CD4-positive, alpha-beta T cell treated with Interferon gamma for 1 hour (primary cell): ENCODE measurements around the gene ASGR2.
"Not testable (repeated sequence)": the region's sequence is repeated elsewhere in the genome, so short reads cannot be mapped to it uniquely, and the experiment has no call there.

ENCODE experiments used
- DNase-seq: peaks from one replicate; pipeline ENCODE4 v3.0.0-alpha.2; 2020

ASGR2 gene, protein sequence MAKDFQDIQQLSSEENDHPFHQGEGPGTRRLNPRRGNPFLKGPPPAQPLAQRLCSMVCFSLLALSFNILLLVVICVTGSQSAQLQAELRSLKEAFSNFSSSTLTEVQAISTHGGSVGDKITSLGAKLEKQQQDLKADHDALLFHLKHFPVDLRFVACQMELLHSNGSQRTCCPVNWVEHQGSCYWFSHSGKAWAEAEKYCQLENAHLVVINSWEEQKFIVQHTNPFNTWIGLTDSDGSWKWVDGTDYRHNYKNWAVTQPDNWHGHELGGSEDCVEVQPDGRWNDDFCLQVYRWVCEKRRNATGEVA

DNA sequence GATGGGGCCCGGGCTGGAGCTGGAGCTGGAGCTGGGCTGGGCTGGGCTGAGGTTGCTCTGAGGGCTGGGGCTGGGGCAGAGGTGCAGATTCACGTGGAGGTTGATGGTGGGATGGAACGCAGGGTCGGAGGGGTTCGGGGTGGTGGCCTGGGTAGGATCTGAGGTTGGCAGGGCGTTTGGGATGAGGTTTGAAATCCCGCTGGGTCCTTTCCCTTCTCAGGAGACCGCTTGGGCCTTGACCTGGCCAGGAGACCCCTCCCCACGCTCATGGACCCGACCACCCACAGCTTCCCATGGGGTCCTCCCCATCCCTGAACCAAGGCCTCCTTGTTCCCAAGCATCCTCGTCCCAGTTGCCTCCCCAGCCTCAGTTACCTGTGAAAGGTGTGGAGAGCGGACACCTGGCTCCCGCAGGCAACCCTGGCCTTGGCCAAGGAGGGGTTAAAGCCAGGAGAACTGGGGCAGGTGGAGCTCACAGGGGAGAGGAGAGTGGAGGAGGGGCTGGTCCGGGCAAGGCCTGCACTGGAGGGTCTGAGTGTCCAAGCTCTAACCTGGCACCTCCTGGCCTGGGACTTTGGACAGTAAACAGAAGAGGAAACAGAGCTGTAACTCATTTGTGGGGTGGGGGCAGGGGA, at the start of gene ASGR2:
Gene ASGR2, minus strand, starts transcription at position 582 of the 634 bp plus-strand sequence. CDS start 582 bp downstream, outside the sequence.
- DNase-seq, result no peak

DNA sequence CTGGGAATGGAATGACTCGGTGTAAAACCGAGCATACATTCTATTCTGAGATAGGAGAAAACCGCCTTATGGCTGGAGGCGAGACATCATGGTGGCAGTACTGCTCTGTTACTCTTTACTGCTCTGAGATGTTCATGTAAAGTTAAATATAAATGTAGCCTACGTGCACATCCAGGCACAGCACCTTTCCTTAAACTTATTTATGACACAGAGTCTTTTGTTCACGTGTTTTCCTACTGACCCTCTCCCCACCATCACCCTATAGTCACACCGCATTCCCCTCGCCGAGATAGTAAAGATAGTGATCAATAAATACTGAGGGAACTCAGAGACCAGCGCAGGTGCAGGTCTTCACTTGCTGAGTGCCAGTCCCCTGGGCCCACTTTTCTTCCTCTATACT, 44.9 kb upstream of the ASGR2 start:
- not testable (repeated sequence) for DNase-seq

DNA sequence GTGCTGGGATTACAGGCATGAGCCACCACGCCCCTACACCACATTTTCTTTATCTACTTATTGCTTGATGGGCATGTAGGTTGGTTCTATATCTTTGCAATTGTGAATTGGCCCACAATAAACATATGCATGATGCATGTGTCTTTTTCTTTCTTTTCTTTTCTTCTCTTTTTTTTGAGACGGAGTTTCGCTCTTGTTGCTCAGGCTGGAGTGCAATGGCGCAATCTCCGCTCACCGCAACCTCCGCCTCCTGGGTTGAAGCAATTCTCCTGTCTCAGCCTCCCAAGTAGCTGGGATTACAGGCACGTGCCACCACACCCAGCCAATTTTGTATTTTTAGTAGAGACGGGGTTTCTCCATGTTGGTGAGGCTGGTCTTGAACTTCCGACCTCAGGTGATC, 43.8 kb upstream of the ASGR2 start:
- DNase-seq, result not testable (repeated sequence)

DNA sequence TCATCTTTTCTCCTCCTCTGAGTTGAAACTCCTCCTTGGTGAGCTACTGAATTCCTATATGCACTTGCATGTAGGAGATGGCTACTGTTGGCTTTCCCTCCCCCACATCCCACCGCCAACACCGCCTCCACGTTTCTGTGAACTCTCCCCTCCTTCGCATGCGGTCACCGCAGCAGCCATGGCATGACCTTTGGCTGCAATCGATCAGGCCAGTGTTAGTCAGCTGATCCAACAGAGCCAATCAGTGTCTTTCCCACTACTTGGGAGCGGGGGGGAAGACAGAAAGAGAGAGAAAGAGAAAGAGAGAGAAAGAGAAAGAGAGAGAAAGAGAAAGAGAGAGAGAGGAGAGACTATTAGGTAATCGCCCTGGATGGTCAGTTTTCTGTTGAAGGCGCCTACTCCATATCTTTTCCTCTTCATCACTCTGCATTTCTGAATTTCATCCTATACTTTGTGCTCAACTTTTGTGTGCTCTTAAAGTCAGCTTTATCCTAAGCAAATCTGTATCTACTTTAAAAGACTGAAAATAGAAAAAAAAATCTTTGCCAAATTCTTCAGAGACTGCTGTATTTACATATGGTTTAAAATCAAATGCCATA, 41.8 kb upstream of the ASGR2 start:
- DNase-seq, result no peak

DNA sequence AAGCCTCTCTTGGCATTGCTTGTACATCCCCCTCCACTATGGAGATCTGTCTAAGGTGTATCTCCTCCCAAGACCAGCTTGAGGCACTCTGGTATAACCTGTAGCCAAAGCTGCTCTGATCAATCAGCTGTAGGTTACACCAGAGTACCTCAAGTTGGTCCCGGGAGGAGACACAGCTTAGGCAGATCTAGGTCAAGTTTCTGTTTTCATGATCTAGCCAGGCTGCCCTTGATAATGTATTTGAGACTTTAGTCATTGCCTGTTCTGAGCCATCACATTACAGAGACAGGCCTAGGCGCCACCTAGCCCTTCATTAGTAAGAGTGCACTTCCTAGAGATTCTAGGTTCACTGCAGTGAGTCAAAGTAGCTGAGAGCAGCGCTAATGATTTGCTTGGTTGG, 33.1 kb upstream of the ASGR2 start:
- DNase-seq, result no peak

DNA sequence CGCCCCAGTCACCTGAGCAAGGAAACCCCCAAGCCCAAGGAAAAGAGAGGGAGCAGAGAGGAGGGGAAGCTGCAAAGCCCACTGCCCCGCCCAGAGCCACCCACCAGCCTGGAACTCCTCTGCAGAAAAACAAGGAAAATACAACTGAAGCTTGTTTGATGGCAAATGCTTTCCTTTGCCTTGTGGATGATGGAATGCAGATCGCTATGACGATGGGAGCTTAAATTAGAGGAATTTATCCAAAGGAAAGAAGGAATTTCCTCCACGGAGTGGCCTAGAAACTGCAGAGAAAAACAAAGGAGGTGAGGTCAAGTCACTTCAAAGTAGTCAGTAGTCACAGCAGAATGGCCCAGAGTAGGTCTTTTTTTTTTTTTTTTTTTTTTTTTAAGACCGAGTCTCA, 31.5 kb upstream of the ASGR2 start:
- no peak for DNase-seq

DNA sequence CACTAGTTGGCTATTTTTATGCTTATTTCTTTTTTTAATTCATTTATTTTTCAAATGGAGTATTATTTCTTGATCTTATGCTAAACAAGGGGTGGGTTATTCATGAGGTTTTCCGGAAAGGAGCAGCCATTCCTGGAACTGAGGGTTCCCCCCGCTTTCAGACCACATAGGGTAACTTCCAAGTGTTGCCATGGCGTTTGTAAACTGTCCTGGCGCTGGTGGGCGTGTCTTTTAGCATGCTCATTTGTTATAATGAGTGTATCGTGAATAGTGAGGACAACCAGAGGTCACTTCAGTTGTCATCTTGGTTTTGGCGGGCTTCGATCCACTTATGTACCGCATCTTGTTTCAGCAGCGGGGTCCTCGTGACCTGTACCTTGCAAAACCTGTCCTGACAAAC, 29.6 kb upstream of the ASGR2 start:
- DNase-seq, result no peak

DNA sequence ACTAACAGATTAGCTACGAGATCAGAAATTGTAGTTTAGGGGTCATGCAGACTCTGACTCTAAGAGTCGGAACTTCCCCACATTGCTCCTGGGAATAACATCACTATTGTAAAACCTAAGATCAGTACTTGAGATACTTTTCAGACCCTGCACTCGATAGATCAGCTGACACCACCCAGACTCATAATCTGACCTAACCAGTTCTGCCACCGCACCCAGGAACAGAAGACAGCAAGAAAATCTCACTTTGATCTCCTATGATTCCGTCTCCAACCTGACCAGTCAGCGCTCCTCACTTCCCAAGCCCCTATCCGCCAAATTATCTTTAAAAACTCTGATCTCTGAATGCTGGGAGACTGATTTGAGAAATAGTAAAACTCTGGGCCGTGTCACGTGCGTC, 27.2 kb upstream of the ASGR2 start:
- no peak for DNase-seq

DNA sequence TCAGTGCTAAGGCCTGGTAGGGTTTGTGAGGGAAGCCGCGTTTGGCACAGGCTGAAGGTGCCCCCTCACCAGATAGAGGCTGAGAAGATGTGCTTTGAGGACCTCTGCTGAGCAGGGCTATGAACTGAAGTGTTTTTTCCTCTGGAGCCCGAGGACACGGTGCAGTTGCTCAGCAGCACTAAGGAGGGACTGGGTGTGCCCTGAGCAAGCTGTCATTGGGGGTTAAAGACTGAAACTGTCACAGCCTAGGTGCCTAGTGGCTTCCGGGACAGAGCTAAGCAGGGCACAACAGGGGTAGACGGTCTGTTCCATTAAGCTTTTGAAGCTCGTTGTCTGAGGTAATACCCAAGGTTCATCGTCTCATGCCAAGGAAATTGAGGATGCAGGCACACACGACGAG, 24.8 kb upstream of the ASGR2 start:
- no peak for DNase-seq

DNA sequence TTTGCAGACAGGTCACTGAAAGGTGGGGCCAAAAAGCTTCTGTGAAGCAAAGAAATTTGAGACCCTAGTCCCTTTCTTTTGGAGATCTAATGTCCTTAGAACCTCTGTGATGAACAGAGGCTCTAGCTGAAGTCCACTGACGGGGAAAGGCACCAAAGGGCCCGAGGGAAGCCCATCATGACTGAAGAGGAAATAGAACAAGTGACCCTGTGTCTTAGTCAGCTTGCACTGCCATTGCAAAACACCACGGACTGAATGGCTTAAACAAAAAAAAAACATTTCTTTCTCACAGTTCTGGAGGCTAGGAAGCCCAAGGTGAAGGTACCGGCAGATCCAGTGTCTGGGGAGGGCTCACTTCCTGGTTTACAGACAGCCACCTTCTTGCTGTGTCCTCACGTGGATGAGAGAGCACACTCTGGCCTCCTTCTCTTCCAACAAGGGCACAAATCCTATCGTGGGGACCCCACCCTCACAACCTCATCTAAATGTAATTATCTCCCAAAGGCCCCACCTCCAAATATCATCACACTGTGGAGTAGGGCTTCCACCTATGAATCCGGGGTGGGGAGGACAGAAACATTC, 24.3 kb upstream of the ASGR2 start:
- no peak for DNase-seq

DNA sequence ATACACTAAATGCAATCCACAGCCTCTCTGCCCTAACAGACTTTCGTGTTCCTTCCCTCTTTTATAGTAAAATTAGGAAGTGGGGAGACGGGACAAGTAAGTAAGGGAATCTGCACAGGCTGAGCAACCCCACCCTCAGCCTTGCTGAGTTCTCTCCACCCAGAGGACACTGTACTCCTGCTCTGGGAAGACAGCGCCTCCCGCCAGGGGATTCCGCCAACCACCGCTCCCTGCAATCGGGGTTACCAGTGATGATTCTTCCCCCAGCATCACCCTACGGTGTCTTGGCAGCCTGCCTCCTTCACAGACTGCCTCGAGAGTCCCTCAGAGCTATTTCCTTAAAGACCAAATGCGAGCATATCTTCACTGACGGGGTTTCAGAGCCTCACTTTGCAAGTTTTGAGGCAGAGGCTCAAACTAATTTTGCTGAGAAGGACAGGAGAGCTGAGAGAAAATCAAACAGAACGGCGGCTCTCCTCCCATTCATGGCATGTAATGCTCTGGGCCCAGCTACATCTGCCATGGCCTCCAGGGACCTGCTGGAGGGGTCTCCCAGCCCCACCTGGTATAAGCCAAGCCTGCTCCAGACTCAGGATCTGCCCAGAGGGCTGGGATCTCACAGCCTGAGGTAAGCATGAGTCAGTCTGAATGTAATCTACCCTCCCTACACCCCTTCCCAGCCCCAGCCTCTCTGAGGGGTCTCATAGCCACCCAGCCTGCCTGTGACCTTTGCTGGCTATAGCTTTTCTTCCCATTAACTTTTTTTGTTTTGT, 22.7 kb upstream of the ASGR2 start:
- peak; percentile 13 for DNase-seq

DNA sequence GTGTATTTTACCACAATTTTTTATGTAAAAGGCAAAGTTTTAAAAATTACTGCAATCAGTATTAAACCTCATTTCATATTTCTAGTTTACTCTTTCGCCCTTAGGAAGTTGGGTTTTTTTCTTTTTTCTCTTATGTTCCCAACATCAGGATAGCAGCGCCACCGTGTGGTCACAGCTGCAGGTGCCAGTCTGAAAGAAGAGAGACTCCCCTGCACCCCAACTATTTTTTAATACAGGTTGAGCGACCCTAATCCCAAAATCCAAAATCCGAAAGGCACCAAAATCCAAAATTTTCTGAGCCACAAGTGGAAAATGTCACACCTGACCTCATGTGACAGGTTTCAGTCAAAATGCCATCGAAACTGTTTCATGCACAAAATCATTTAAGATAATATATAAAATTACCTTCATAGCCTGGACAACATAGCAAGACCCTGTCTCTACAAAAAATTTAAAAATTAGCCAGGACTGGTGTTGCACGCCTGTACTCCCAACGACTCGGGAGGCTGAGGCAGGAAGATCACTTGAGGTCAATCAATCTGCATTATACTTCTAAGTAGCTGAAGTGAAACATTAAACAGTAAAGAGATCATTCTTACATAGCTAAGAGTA, 21.8 kb upstream of the ASGR2 start:
- DNase-seq, result peak; percentile 71

DNA sequence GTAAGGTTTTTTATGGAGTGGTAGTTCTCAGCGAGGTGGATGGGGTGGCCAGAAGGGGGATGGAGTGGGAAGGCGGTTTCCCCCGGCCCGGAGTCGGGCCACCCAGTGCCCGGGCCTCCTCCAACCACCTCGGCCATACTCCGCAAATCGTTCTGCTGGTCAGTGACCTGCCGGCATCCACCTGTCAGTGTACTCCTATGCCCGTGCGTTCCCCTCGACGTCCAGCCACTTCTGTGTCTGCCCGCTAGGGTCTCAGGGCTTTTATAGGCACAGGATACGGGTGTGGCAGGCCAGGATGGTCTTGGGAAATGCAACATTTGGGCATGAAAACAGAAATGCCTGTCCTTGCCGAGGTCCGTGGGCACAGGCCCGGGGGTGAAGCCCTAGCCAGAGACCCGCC, 19.3 kb upstream of the ASGR2 start:
- no peak for DNase-seq

DNA sequence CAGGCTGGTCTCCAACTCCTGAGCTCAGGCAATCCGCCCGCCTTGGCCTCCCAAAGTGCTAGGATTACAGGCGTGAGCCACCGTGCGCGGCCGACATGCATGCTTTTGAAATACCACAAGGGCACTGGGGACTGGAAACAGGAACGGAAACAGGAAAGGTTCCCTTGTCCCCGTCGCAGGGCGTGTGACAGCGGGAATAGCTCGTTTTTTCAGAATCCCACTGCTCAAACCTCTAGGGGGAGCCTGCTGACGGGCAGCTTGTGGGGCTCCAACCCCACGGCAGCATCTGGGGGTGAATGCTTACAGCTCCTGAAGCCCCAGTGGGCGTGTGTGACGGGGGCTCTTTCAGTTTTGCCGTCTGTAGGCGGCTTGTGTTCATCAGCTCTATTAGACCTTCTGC, 18.8 kb upstream of the ASGR2 start:
- peak; percentile 69 for DNase-seq

DNA sequence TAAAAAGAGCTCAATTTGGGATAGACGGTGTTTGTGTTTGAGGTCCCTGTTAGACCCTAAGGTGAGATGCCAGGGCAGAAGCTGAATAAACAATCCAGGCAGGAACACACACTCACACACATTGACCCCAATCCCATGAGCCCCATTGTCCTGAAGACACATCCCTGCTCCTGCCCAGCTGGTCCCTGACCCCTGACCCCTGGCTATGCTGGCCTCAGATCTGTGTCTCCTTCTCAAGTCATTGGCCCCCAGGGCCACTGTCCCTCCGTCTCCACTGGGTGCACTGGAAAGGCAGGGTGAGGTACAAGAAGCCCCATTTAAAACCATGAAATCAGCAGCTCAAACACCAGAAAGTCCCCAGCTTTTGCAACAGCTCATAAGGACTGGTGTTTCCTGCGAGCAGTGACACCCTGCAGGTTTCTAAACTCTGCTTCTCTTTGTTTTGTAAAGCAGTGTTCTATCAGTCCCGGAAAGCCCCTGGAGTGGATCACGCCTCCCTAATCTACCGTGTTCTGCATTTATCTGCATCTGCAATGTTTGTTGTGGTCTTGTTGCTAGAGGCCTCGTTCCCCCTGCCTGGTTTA, 18.0 kb upstream of the ASGR2 start:
- peak; percentile 88 for DNase-seq

DNA sequence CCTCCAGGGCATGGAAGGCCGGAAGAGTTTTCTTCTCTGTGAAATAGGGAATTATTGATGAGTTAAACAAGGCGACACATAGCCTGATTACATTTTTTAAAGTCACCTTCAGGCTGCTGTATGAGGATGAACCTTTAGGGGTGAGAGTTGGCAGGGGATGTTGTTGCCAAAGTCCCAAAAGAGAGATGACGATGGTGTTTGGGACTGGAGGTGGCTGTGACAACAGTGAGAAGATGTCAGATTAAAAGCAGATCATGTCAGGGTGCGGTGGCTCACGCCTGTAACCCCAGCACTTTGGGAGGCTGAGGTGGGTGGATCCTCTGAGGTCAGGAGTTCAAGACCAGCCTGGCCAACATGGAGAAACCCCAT, 16.8 kb upstream of the ASGR2 start:
- no peak for DNase-seq

DNA sequence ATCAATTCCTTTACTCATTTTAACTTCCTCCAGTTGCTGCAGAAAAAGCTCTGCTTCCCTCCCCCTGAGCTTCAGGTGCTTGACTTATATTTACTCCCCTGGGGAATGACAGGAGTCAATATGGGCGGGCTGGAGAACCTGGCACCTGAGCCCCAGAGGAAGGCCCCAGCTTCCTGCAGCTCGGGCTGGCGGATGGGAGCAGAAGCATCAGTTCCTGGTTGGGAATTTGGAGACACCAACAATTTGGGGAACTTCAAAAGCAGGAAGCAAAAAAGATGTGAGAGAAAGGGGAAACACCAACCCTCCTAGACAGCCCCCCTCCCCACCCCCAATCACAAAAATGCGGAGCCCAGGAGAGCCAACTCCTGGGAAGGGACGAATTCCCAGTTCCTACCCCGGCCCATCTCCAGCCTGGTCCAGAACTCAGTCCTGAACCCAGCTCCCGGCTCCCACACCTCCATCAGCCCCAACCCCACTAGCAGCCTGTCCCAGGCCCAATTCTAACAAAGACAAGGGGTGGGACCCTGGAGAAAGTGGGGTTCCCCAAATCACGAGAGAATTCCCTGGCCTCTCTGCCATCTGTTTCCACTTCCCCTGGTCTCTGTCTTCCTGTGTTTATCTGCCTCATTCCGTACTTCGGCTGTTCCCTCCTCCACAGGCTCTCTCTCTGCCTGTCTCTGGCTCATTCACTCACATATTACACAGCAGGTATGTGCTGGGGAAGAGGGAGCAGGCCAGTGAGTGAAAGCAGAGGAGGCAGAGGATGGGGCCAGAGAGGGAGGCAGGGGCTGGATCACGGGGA, 16.2 kb upstream of the ASGR2 start:
- DNase-seq, result peak; percentile 33

DNA sequence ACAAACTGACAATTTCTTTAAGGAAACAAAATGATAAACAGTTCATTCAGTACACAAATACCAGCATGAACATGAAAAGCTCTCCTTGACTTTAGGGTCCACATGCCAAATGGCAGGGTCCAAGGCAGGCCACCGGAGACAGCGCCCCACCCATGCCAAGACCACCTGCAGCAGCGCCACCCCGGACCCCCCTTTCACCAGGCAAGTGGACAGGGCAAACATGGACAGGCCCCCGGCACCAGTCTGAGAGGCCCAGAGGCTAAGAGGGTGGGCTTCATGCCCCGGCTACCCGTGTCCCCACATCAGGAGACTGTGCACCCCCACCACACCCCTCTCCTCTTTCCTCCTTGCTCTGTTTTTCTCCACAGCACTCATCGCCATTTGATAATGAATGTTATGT, 14.7 kb upstream of the ASGR2 start:
- no peak for DNase-seq

DNA sequence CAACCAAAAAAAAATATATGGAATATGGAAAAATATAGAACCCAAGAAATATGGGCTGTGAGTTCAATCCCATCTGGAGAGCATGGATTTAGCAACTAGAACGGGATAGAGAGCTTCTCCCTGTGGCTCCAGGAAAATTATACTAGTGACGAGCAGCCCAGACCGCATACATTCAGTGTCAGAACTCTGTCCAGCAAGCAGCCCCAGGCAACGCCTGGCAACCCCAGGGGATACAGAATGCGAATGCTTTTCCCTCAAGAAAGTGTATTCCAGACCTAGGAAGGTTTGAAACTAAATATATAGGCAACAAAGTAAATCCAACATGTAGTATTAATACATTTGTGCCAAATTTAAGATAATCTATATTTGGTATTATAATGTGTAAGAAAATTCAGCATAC, 13.5 kb upstream of the ASGR2 start:
- DNase-seq, result no peak

DNA sequence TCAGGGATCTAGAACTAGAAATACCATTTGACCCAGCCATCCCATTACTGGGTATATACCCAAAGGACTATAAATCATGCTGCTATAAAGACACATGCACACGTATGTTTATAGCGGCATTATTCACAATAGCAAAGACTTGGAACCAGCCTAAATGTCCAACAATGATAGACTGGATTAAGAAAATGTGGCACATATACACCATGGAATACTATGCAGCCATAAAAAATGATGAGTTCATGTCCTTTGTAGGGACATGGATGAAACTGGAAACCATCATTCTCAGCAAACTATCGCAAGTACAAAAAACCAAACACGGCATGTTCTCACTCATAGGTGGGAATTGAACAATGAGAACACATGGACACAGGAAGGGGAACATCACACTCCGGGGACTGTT, 12.9 kb upstream of the ASGR2 start:
- DNase-seq, result not testable (repeated sequence)

DNA sequence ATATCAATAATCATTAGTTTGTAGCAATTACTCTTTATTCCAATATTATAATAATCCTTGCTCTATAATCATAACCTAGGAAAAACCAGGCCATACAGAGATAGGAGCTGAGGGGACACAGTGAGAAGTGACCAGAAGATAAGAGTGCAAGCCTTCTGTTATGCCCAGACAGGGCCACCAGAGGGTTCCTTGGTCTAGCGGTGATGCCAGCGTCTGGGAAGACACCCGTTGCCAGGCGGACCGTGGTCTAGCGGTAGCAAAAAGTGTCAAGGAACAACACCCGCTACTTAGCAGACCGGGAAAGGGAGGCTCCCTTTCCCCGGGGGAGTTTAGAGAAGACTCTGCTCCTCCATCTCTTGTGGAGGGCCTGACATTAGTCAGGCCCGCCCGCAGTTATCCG, 11.8 kb upstream of the ASGR2 start:
- DNase-seq, result not testable (repeated sequence)

DNA sequence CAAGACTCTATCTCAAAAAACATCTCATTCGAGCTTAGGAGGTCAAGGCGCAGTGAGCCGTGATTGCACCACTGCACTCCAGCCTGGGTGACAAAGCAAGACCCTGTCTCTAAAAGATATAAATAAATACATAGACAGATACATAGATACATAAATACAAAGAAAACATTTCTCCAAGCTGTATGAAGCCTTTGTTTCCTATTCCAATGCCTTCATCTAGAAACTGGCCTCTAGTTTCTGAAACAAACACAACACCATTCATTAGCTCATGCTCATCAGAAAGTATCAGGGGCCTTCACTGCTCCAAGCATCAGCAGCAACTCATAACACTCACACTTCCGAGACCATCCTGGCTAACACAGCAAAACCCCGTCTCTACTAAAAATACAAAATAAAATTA, 10.3 kb upstream of the ASGR2 start:
- no peak for DNase-seq
